MM.1S (cell line): ENCODE data around the gene A3GALT2.

Experiments used
- DNase-seq: peaks from one replicate; pipeline ENCODE4 v3.0.0-alpha.2; 2015
- H2AFZ ChIP-seq: fragments of 300-600 bp; sonication (generic); 2 replicates; pipeline ENCODE4 v1.6.0; 2016; ENCODE audit warnings: antibody characterized with exemption, low read length
- H3F3A ChIP-seq: fragments of 300-600 bp; sonication (generic); 2 replicates; pipeline ENCODE4 v1.6.1; 2016; ENCODE audit warnings: mild to moderate bottlenecking, antibody characterized with exemption, low read length, moderate library complexity, mixed read lengths; ENCODE audit not compliant: insufficient read depth
- H3K27ac ChIP-seq: fragments of 300-600 bp; sonication (generic); 2 replicates; pipeline ENCODE4 v1.5.1; 2016; ENCODE audit warnings: mild to moderate bottlenecking, low read length
- H3K27me3 ChIP-seq: fragments of 300-600 bp; sonication (generic); replicated peaks from 2 replicates; pipeline ENCODE4 v1.6.0; 2016; ENCODE audit warnings: low read length; ENCODE audit not compliant: insufficient read depth
- H3K36me3 ChIP-seq: fragments of 300-600 bp; sonication (generic); replicated peaks from 2 replicates; pipeline ENCODE4 v1.6.1; 2016; ENCODE audit warnings: mild to moderate bottlenecking, low read length, mixed read lengths; ENCODE audit not compliant: insufficient read depth
- H3K4me1 ChIP-seq: fragments of 300-600 bp; sonication (generic); 2 replicates; pipeline ENCODE4 v1.6.1; 2016; ENCODE audit warnings: low read length, mixed read lengths
- H3K4me2 ChIP-seq: fragments of 300-600 bp; sonication (generic); 2 replicates; pipeline ENCODE4 v1.6.0; 2016; ENCODE audit warnings: low read depth, low read length
- H3K4me3 ChIP-seq: fragments of 300-600 bp; sonication (generic); 2 replicates; pipeline ENCODE4 v1.5.1; 2016; ENCODE audit warnings: low read length, mixed read lengths
- H3K79me2 ChIP-seq: fragments of 300-600 bp; sonication (generic); 2 replicates; pipeline ENCODE4 v1.6.1; 2016; ENCODE audit warnings: mixed run types, low read length, mixed read lengths
- H3K9ac ChIP-seq: fragments of 300-600 bp; sonication (generic); 2 replicates; pipeline ENCODE4 v1.6.1; 2016; ENCODE audit warnings: low read length, mixed read lengths
- H3K9me2 ChIP-seq: fragments of 300-600 bp; sonication (generic); replicated peaks from 2 replicates; pipeline ENCODE4 v1.6.1; 2016; ENCODE audit warnings: mild to moderate bottlenecking, low read length, mixed read lengths; ENCODE audit not compliant: insufficient read depth
- H3K9me3 ChIP-seq: fragments of 300-600 bp; sonication (generic); replicated peaks from 2 replicates; pipeline ENCODE4 v1.6.1; 2016; ENCODE audit warnings: mild to moderate bottlenecking, low read length, mixed read lengths; ENCODE audit not compliant: insufficient read depth
- H4K20me1 ChIP-seq: fragments of 300-600 bp; sonication (generic); 2 replicates; pipeline ENCODE4 v1.6.1; 2016; ENCODE audit warnings: mild to moderate bottlenecking, low read length, moderate library complexity, mixed read lengths; ENCODE audit not compliant: insufficient read depth
- CTCF ChIP-seq: fragments of 300-600 bp; sonication (generic); IDR thresholded peaks from 2 replicates; pipeline ENCODE4 v1.5.1; 2016; ENCODE audit warnings: antibody characterized with exemption, low read length, mixed read lengths
- EZH2 ChIP-seq: fragments of 300-600 bp; sonication (generic); optimal IDR thresholded peaks from 2 replicates; pipeline ENCODE3; 2017; ENCODE audit warnings: low read depth, mild to moderate bottlenecking, antibody characterized with exemption, low read length, mixed read lengths
- EZH2phosphoT487 ChIP-seq: fragments of 300-600 bp; sonication (generic); IDR thresholded peaks from 2 replicates; pipeline ENCODE4 v1.6.1; 2018; ENCODE audit warnings: antibody characterized with exemption, low read length

A3GALT2 gene

GRCh38 chr1:33346533-33346926 is 25.6 kb upstream of the A3GALT2 start:
- Histone ChIP-seq H3K27ac (no peak overlapping the region), H3K4me3 (no peak overlapping the region), H3K27me3 (peaks cover 4% of the 10 kb centered on the region; the same call in 1 of the 2 replicates), H3F3A (no peaks in the 10 kb centered on the region), H3K36me3 (no peaks in the 10 kb centered on the region), H3K9me3 (no peaks in the 10 kb centered on the region), H3K79me2 (peaks cover 54% of the 10 kb centered on the region), H3K9me2 (no peaks in the 10 kb centered on the region), H2AFZ (no peak overlapping the region), H3K4me1 (peaks cover 24% of the 10 kb centered on the region), H3K4me2 (no peak overlapping the region), H4K20me1 (no peaks in the 10 kb centered on the region), H3K9ac (no peak overlapping the region)
- TF ChIP-seq EZH2 (no peak), EZH2phosphoT487 (no peak), CTCF (no peak)
- DNase-seq, result no peak

- no peaks in the 10 kb centered on the region for H3K36me3 ChIP-seq
- TF ChIP-seq EZH2phosphoT487 (no peak), EZH2 (no peak), CTCF (no peak)
- peaks cover 64% of the 10 kb centered on the region for H3K79me2 ChIP-seq
- H3K9me3 ChIP-seq, result no peaks in the 10 kb centered on the region
- H3K27me3 ChIP-seq, result no peaks in the 10 kb centered on the region
- no peak overlapping the region for H3K4me3 ChIP-seq
- H3K4me2 ChIP-seq, result no peak overlapping the region
- H3K9me2 ChIP-seq, result no peaks in the 10 kb centered on the region
- no peak overlapping the region for H3K27ac ChIP-seq
- no peak overlapping the region for H2AFZ ChIP-seq
- H4K20me1 ChIP-seq, result no peaks in the 10 kb centered on the region
- no peak for DNase-seq
- H3K4me1 ChIP-seq, result peaks cover 21% of the 10 kb centered on the region
- H3K9ac ChIP-seq, result no peak overlapping the region
- no peaks in the 10 kb centered on the region for H3F3A ChIP-seq
These were observed 24.1 kb upstream of the A3GALT2 start for GRCh38 chr1:33344896-33345560.

- H3K79me2 ChIP-seq, result peaks cover 68% of the 10 kb centered on the region
- H3K4me2 ChIP-seq, result no peak overlapping the region
- no peaks in the 10 kb centered on the region for H3K36me3 ChIP-seq
- peaks cover 21% of the 10 kb centered on the region for H3K4me1 ChIP-seq
- H4K20me1 ChIP-seq, result 0 out of 2 replicates have a peak, but pooled peaks cover 6% of the 10 kb centered on the region
- H3K4me3 ChIP-seq, result no peak overlapping the region
- no peak overlapping the region for H3K9ac ChIP-seq
- H3K9me2 ChIP-seq, result no peaks in the 10 kb centered on the region
- no peak overlapping the region for H2AFZ ChIP-seq
- no peaks in the 10 kb centered on the region for H3K27me3 ChIP-seq
- TF ChIP-seq CTCF (no peak), EZH2 (no peak), EZH2phosphoT487 (no peak)
- H3K27ac ChIP-seq, result no peak overlapping the region
- H3K9me3 ChIP-seq, result no peaks in the 10 kb centered on the region
- no peaks in the 10 kb centered on the region for H3F3A ChIP-seq
- DNase-seq, result no peak
These were observed 22.6 kb upstream of the A3GALT2 start for GRCh38 chr1:33343539-33343938.
